Measurements from ENCODE around the gene PIK3IP1.

The PIK3IP1 gene

GRCh38 chr22:31292236-31292989 lies at the start of gene PIK3IP1:
Gene PIK3IP1 (minus strand): TSS chr22:31292488. CDS start chr22:31292344, 144 bp downstream.
- H3K9ac ChIP-seq (ENCODE audit: insufficient read length) = no peak within 1 kb of the TSS
- peak; percentile 28 for DNase-seq (ENCODE audit: low read depth, low spot score)
- TF ChIP-seq EZH2 (IDR thresholded peaks at IDR 0.05) (no peak), FOXP2 (optimal IDR thresholded peaks at IDR 0.05; ENCODE audit: control extremely low read depth, extremely low read length, insufficient read depth) (no peak), POLR2AphosphoS5 (IDR thresholded peaks at IDR 0.05; ENCODE audit: borderline replicate concordance, low read depth, low read length) (no peak)
- no peaks in the 10 kb centered on the region for H3K36me3 ChIP-seq (ENCODE audit: insufficient read depth, low read length)
- no peaks in the 10 kb centered on the region for H3K9me3 ChIP-seq (ENCODE audit: low read depth, low read length)
- peak within 1 kb of the TSS; percentile 69 for H3K4me3 ChIP-seq
- no peak within 1 kb of the TSS for H3K27ac ChIP-seq

GRCh38 chr22:31341386-31342088 lies 49.2 kb upstream of the PIK3IP1 start:
- DNase-seq (ENCODE audit: low read depth, low spot score) = no peak
- Histone ChIP-seq H3K9me3 (ENCODE audit: low read depth, low read length) (no peaks in the 10 kb centered on the region), H3K4me3 (no peak overlapping the region), H3K36me3 (ENCODE audit: insufficient read depth, low read length) (peaks cover 67% of the 10 kb centered on the region), H3K27ac (no peak overlapping the region), H3K9ac (ENCODE audit: insufficient read length) (no peak overlapping the region)
- TF ChIP-seq FOXP2 (optimal IDR thresholded peaks at IDR 0.05; ENCODE audit: control extremely low read depth, extremely low read length, insufficient read depth) (no peak), EZH2 (IDR thresholded peaks at IDR 0.05) (no peak), POLR2AphosphoS5 (IDR thresholded peaks at IDR 0.05; ENCODE audit: borderline replicate concordance, low read depth, low read length) (no peak)

GRCh38 chr22:31340765-31341247 lies 48.5 kb upstream of the PIK3IP1 start:
- H3K4me3 ChIP-seq = no peak overlapping the region
- DNase-seq (ENCODE audit: low read depth, low spot score) = no peak
- TF ChIP-seq POLR2AphosphoS5 (IDR thresholded peaks at IDR 0.05; ENCODE audit: borderline replicate concordance, low read depth, low read length) (no peak), EZH2 (IDR thresholded peaks at IDR 0.05) (no peak), FOXP2 (optimal IDR thresholded peaks at IDR 0.05; ENCODE audit: control extremely low read depth, extremely low read length, insufficient read depth) (no peak)
- no peak overlapping the region for H3K27ac ChIP-seq
- peaks cover 73% of the 10 kb centered on the region for H3K36me3 ChIP-seq (ENCODE audit: insufficient read depth, low read length)
- H3K9me3 ChIP-seq (ENCODE audit: low read depth, low read length) = no peaks in the 10 kb centered on the region
- no peak overlapping the region for H3K9ac ChIP-seq (ENCODE audit: insufficient read length)

- no peak for DNase-seq (ENCODE audit: low read depth, low spot score)
These were observed 48.1 kb upstream of the PIK3IP1 start for GRCh38 chr22:31340360-31340759.

GRCh38 chr22:31339148-31339832 lies 47.0 kb upstream of the PIK3IP1 start:
- DNase-seq (ENCODE audit: low read depth, low spot score) = no peak
- H3K9me3 ChIP-seq (ENCODE audit: low read depth, low read length) = no peaks in the 10 kb centered on the region
- peaks cover 80% of the 10 kb centered on the region for H3K36me3 ChIP-seq (ENCODE audit: insufficient read depth, low read length)
- 0 out of 2 replicates have a peak overlapping the region, but pooled peaks have one; percentile 62 for H3K27ac ChIP-seq
- no peak overlapping the region for H3K9ac ChIP-seq (ENCODE audit: insufficient read length)
- no peak overlapping the region for H3K4me3 ChIP-seq
- TF ChIP-seq POLR2AphosphoS5 (IDR thresholded peaks at IDR 0.05; ENCODE audit: borderline replicate concordance, low read depth, low read length) (no peak), EZH2 (IDR thresholded peaks at IDR 0.05) (no peak), FOXP2 (optimal IDR thresholded peaks at IDR 0.05; ENCODE audit: control extremely low read depth, extremely low read length, insufficient read depth) (no peak)

More at GRCh38 chr22:31340360-31340759, 48.1 kb upstream of the PIK3IP1 start:
- no peak overlapping the region for H3K27ac ChIP-seq
- TF ChIP-seq EZH2 (IDR thresholded peaks at IDR 0.05) (no peak), POLR2AphosphoS5 (IDR thresholded peaks at IDR 0.05; ENCODE audit: borderline replicate concordance, low read depth, low read length) (no peak), FOXP2 (optimal IDR thresholded peaks at IDR 0.05; ENCODE audit: control extremely low read depth, extremely low read length, insufficient read depth) (no peak)
- no peak overlapping the region for H3K9ac ChIP-seq (ENCODE audit: insufficient read length)
- peaks cover 77% of the 10 kb centered on the region for H3K36me3 ChIP-seq (ENCODE audit: insufficient read depth, low read length)
- H3K9me3 ChIP-seq (ENCODE audit: low read depth, low read length) = no peaks in the 10 kb centered on the region
- no peak overlapping the region for H3K4me3 ChIP-seq

GRCh38 chr22:31337178-31337577 lies 44.9 kb upstream of the PIK3IP1 start:
- H3K36me3 ChIP-seq (ENCODE audit: insufficient read depth, low read length) = peaks cover 88% of the 10 kb centered on the region
- no peaks in the 10 kb centered on the region for H3K9me3 ChIP-seq (ENCODE audit: low read depth, low read length)
- DNase-seq (ENCODE audit: low read depth, low spot score) = no peak
- H3K27ac ChIP-seq = no peak overlapping the region
- H3K4me3 ChIP-seq = no peak overlapping the region
- no peak overlapping the region for H3K9ac ChIP-seq (ENCODE audit: insufficient read length)
- TF ChIP-seq FOXP2 (optimal IDR thresholded peaks at IDR 0.05; ENCODE audit: control extremely low read depth, extremely low read length, insufficient read depth) = no peak
- no peak for TF ChIP-seq EZH2 (IDR thresholded peaks at IDR 0.05)
- no peak for TF ChIP-seq POLR2AphosphoS5 (IDR thresholded peaks at IDR 0.05; ENCODE audit: borderline replicate concordance, low read depth, low read length)

GRCh38 chr22:31334329-31334728 lies 42.0 kb upstream of the PIK3IP1 start:
- Histone ChIP-seq H3K4me3 (no peak overlapping the region), H3K9ac (ENCODE audit: insufficient read length) (no peak overlapping the region), H3K27ac (no peak overlapping the region), H3K9me3 (ENCODE audit: low read depth, low read length) (no peaks in the 10 kb centered on the region), H3K36me3 (ENCODE audit: insufficient read depth, low read length) (peaks cover 84% of the 10 kb centered on the region)
- no peak for DNase-seq (ENCODE audit: low read depth, low spot score)
- TF ChIP-seq POLR2AphosphoS5 (IDR thresholded peaks at IDR 0.05; ENCODE audit: borderline replicate concordance, low read depth, low read length) (no peak), FOXP2 (optimal IDR thresholded peaks at IDR 0.05; ENCODE audit: control extremely low read depth, extremely low read length, insufficient read depth) (no peak), EZH2 (IDR thresholded peaks at IDR 0.05) (no peak)

GRCh38 chr22:31333641-31334040 lies 41.4 kb upstream of the PIK3IP1 start:
- no peak overlapping the region for H3K9ac ChIP-seq (ENCODE audit: insufficient read length)
- H3K4me3 ChIP-seq = no peak overlapping the region
- no peak for DNase-seq (ENCODE audit: low read depth, low spot score)
- no peaks in the 10 kb centered on the region for H3K9me3 ChIP-seq (ENCODE audit: low read depth, low read length)
- no peak overlapping the region for H3K27ac ChIP-seq
- H3K36me3 ChIP-seq (ENCODE audit: insufficient read depth, low read length) = peaks cover 86% of the 10 kb centered on the region
- no peak for TF ChIP-seq POLR2AphosphoS5 (IDR thresholded peaks at IDR 0.05; ENCODE audit: borderline replicate concordance, low read depth, low read length)
- no peak for TF ChIP-seq EZH2 (IDR thresholded peaks at IDR 0.05)
- no peak for TF ChIP-seq FOXP2 (optimal IDR thresholded peaks at IDR 0.05; ENCODE audit: control extremely low read depth, extremely low read length, insufficient read depth)
